Gastroesophageal sphincter (tissue), 4 donors: ENCODE measurements around the gene ARL5C. TPM values are rescaled to one million over a fixed set of nuclear protein-coding genes. Genes with fewer than 3 reads are reported as not detected.

Experiments
- ATAC-seq: fragments of 150-250 bp; one replicate; pipeline ENCODE4 v1.9.1; 2016; ENCODE audit warnings: mild to moderate bottlenecking, moderate library complexity
- H3K27ac ChIP-seq, 4 donors: fragments of 200-600 bp; sonication (generic) in 3 of 4; 1 replicate in 3 of 4; 2 replicates in 1 of 4; pipeline ENCODE4 v1.5.1; 2016 to 2019
- H3K27me3 ChIP-seq: fragments of 200-600 bp; sonication (generic); one replicate; pipeline ENCODE4 v1.5.1; 2019
- H3K36me3 ChIP-seq, 2 donors: fragments of 200-600 bp; sonication (generic); one replicate each; pipeline ENCODE4 v1.5.1; 2019; ENCODE audit warnings: control low read depth in 1 of 2
- H3K4me1 ChIP-seq, 3 donors: fragments of 200-600 bp; sonication (generic); 1 replicate in 2 of 3; 2 replicates in 1 of 3; pipeline ENCODE4 v1.5.1; 2016 to 2019; ENCODE audit warnings: control low read depth in 2 of 3
- H3K4me3 ChIP-seq, 2 donors: fragments of 200-600 bp; sonication (generic); one replicate each; pipeline ENCODE4 v1.5.1; 2019; ENCODE audit warnings: mild to moderate bottlenecking in 1 of 2, moderate library complexity in 1 of 2
- H3K9me3 ChIP-seq, 3 donors: fragments of 200-600 bp; sonication (generic); one replicate each; pipeline ENCODE4 v1.5.1; 2017 to 2019; ENCODE audit warnings: control low read depth in 2 of 3
- EP300 ChIP-seq: sonication (generic); formaldehyde crosslinking; IDR thresholded peaks from one replicate; pipeline ENCODE4 v1.6.1; 2017; ENCODE audit warnings: antibody characterized with exemption, mild to moderate bottlenecking
- POLR2A ChIP-seq, 2 donors: fragments of 450-650 bp; IDR thresholded peaks; one replicate each; pipeline ENCODE4 v1.6.1; 2017; ENCODE audit warnings: antibody characterized with exemption in 2 of 2, mild to moderate bottlenecking in 2 of 2, moderate library complexity in 1 of 2
- POLR2AphosphoS5 ChIP-seq: sonication (generic); formaldehyde crosslinking; IDR thresholded peaks from one replicate; pipeline ENCODE4 v1.6.1; 2017; ENCODE audit warnings: antibody characterized with exemption
- WGBS, 2 donors: methylation state at CpG; one replicate each; pipeline ENCODE4 v1.1.5; 2018; ENCODE audit warnings: low coverage in 1 of 2; 5-methylcytosine and 5-hydroxymethylcytosine counted together
- total RNA-seq, 4 donors: library from RNA; depleted of rRNA; stranded (reverse); fragments of >200 nt; gene quantifications; one replicate each; pipeline ENCODE4 v1.1.0, GENCODE V29; 2016
- TF ChIP-seq, protein P1 (sequence below), 4 experiments: fragments of 200-600 bp in 2 of 4; fragments of 450-650 bp in 2 of 4; sonication (generic) in 1 of 4; IDR thresholded peaks; one replicate each; pipeline ENCODE4 v1.5.1; 2017 to 2019; ENCODE audit warnings: antibody characterized with exemption in 4 of 4, mild to moderate bottlenecking in 2 of 4, moderate library complexity in 2 of 4

ARL5C gene
- total RNA-seq, 4 donors from 2014 or later = not detected

GRCh38 chr17:39210093-39210434 is 44.1 kb upstream of the ARL5C start:
- no peak for ATAC-seq
- Histone ChIP-seq H3K9me3 (no peaks in the 10 kb centered on the region), H3K36me3 (peaks cover 0 to 2% of the 10 kb centered on the region in 2 donors), H3K27ac (peak overlapping the region in 3 of 4 donors; percentile 57 to 76 (median 71)), H3K27me3 (no peaks in the 10 kb centered on the region), H3K4me3 (peak overlapping the region; percentile 38 to 49), H3K4me1 (peaks cover 0 to 36% (median 17%) of the 10 kb centered on the region in 3 donors)
- no CpG with 5 or more reads among the region's 22 CpGs for WGBS, 2 donors
- no peak for TF ChIP-seq POLR2A (IDR thresholded peaks at IDR 0.05)
- TF ChIP-seq EP300 = no peak
- TF ChIP-seq, protein P1, sequence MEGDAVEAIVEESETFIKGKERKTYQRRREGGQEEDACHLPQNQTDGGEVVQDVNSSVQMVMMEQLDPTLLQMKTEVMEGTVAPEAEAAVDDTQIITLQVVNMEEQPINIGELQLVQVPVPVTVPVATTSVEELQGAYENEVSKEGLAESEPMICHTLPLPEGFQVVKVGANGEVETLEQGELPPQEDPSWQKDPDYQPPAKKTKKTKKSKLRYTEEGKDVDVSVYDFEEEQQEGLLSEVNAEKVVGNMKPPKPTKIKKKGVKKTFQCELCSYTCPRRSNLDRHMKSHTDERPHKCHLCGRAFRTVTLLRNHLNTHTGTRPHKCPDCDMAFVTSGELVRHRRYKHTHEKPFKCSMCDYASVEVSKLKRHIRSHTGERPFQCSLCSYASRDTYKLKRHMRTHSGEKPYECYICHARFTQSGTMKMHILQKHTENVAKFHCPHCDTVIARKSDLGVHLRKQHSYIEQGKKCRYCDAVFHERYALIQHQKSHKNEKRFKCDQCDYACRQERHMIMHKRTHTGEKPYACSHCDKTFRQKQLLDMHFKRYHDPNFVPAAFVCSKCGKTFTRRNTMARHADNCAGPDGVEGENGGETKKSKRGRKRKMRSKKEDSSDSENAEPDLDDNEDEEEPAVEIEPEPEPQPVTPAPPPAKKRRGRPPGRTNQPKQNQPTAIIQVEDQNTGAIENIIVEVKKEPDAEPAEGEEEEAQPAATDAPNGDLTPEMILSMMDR (IDR thresholded peaks at IDR 0.05) = no peak
- no peak for TF ChIP-seq POLR2AphosphoS5

- H3K27me3 ChIP-seq = no peaks in the 10 kb centered on the region
- H3K4me3 ChIP-seq = peak overlapping the region; percentile 38 to 49
- peaks cover 0 to 8% of the 10 kb centered on the region in 2 donors for H3K36me3 ChIP-seq
- peaks cover 0 to 36% (median 17%) of the 10 kb centered on the region in 3 donors for H3K4me1 ChIP-seq
- peak; percentile 32 for TF ChIP-seq POLR2AphosphoS5
- TF ChIP-seq EP300 = no peak
- TF ChIP-seq POLR2A (IDR thresholded peaks at IDR 0.05) = no peak
- TF ChIP-seq, protein P1 (IDR thresholded peaks at IDR 0.05) = no peak
- WGBS, 2 donors = 0 to 6% methylated on average over 7 of the region's 39 CpGs
- H3K9me3 ChIP-seq = no peaks in the 10 kb centered on the region
- H3K27ac ChIP-seq = peak overlapping the region in 3 of 4 donors; percentile 57 to 76 (median 71)
- peak; percentile 82 for ATAC-seq
Measured at GRCh38 chr17:39209317-39210092, 43.5 kb upstream of the ARL5C start.

DNA sequence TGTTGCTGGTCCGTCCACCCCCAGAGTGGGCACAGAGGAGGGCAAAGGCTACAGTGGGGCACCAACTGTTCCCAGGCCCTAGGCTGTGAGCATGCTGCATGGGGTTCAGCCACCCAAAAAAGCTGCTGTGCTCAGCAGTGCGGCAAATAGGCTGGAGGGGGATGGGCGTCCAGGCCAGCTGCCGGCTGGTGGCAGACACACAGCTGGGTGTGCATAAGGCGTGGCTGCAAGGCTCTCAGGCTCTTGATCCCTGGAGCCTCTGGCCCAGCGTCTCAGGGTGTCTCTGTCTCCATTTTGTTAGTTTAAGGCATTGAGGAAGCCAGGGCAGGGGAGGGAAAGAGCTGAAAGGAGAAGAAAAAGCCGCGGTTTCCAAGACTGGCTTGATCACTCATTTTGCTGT is 42.9 kb upstream of the ARL5C start:
- ATAC-seq = peak; percentile 4
- TF ChIP-seq EP300 = no peak
- no peak for TF ChIP-seq POLR2A (IDR thresholded peaks at IDR 0.05)
- TF ChIP-seq, protein P1 (IDR thresholded peaks at IDR 0.05) = no peak
- TF ChIP-seq POLR2AphosphoS5 = no peak
- WGBS, 2 donors = 80% methylated on average over 1 of the region's 8 CpGs; no CpG with 5 or more reads in 1 of the 2 donors
- Histone ChIP-seq H3K4me1 (peaks cover 0 to 36% (median 17%) of the 10 kb centered on the region in 3 donors), H3K27ac (peak overlapping the region in 3 of 4 donors; percentile 57 to 76 (median 71)), H3K9me3 (no peaks in the 10 kb centered on the region), H3K4me3 (no peak overlapping the region), H3K36me3 (peaks cover 0 to 14% of the 10 kb centered on the region in 2 donors), H3K27me3 (no peaks in the 10 kb centered on the region)

DNA sequence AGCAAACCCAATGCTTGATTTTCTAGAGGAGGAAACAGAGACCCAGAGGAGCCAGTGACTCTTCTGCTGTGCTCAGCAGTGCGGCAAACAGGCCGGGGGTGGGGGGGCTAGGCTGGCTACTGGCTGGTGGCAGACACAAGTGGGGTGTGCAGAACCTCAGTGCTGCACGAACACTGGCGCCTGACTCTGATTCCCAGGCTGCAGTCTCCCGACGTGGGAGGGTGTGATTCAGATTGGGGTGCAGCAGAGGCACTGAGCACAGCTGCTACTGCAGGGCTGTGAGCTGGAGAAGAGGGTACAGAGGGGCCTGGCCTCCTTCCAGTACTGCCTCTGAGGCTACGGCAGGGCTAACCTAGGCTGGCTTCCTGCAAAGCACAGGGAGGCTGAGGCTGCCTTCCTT is 42.2 kb upstream of the ARL5C start:
- Histone ChIP-seq H3K4me1 (peaks cover 0 to 41% (median 17%) of the 10 kb centered on the region in 3 donors), H3K9me3 (no peaks in the 10 kb centered on the region), H3K36me3 (peaks cover 0 to 22% of the 10 kb centered on the region in 2 donors), H3K4me3 (no peak overlapping the region), H3K27me3 (no peaks in the 10 kb centered on the region), H3K27ac (no peak overlapping the region)
- TF ChIP-seq, protein P1 (IDR thresholded peaks at IDR 0.05) = no peak
- no peak for TF ChIP-seq POLR2A (IDR thresholded peaks at IDR 0.05)
- TF ChIP-seq POLR2AphosphoS5 = no peak
- TF ChIP-seq EP300 = no peak
- ATAC-seq = no peak
- WGBS, 2 donors = no CpG with 5 or more reads among the region's 7 CpGs

- peaks cover 0 to 43% of the 10 kb centered on the region in 2 donors for H3K36me3 ChIP-seq
- H3K27me3 ChIP-seq = no peaks in the 10 kb centered on the region
- H3K4me3 ChIP-seq = no peak overlapping the region
- TF ChIP-seq, protein P1 (IDR thresholded peaks at IDR 0.05) = no peak
- TF ChIP-seq POLR2A (IDR thresholded peaks at IDR 0.05) (no peak), POLR2AphosphoS5 (peak; percentile 32), EP300 (no peak)
- no peaks in the 10 kb centered on the region for H3K9me3 ChIP-seq
- peaks cover 7 to 60% (median 29%) of the 10 kb centered on the region in 3 donors for H3K4me1 ChIP-seq
- no peak for ATAC-seq
- WGBS, 2 donors = 62 to 67% methylated on average over 3 of the region's 3 CpGs
- H3K27ac ChIP-seq = no peak overlapping the region
Measured at GRCh38 chr17:39205112-39205526, 39.2 kb upstream of the ARL5C start.
